ENCODE measurements around the gene PGLYRP2. TPM values are rescaled to one million over a fixed set of nuclear protein-coding genes. Genes with fewer than 3 reads are reported as not detected.
A peak's percentile ranks its signal among the peaks of the same experiment; 100 is the strongest.
"Not testable (repeated sequence)": the region's sequence is repeated elsewhere in the genome, so short reads cannot be mapped to it uniquely, and the experiment has no call there.

The PGLYRP2 gene
- total RNA-seq, 1 donor, result not detected

GRCh38 chr19:15476325-15476724 is 3.0 kb downstream of the PGLYRP2 start:
- H4K20me1 ChIP-seq (ENCODE audit: insufficient read depth, low read length), result no peaks in the 10 kb centered on the region
- H2AFZ ChIP-seq (ENCODE audit: low read length), result no peak overlapping the region
- no peak overlapping the region for H3K4me3 ChIP-seq (ENCODE audit: insufficient read depth, low read length)
- H3K27ac ChIP-seq (ENCODE audit: low read depth, low read length), result no peak overlapping the region
- H3K36me3 ChIP-seq (ENCODE audit: insufficient read depth, low read length), result no peaks in the 10 kb centered on the region
- no peak for TF ChIP-seq CTCF (IDR thresholded peaks at IDR 0.05; ENCODE audit: extremely low read depth, low read depth, low read length)
- H3K27me3 ChIP-seq (ENCODE audit: insufficient read depth, low read length), result no peaks in the 10 kb centered on the region
- no peak overlapping the region for H3K4me2 ChIP-seq (ENCODE audit: insufficient read depth, low read length)
- H3K9me3 ChIP-seq (ENCODE audit: low read depth, low read length), result no peaks in the 10 kb centered on the region
- H3K79me2 ChIP-seq (ENCODE audit: insufficient read depth, low read length), result no peaks in the 10 kb centered on the region
- peak; percentile 45 for DNase-seq (ENCODE audit: insufficient read length, low spot score, missing footprints)
- H3K4me1 ChIP-seq (ENCODE audit: insufficient read depth, low read length), result no peaks in the 10 kb centered on the region

GRCh38 chr19:15475611-15476010 is 3.7 kb downstream of the PGLYRP2 start:
- H4K20me1 ChIP-seq (ENCODE audit: insufficient read depth, low read length), result no peaks in the 10 kb centered on the region
- H3K4me1 ChIP-seq (ENCODE audit: insufficient read depth, low read length), result no peaks in the 10 kb centered on the region
- H2AFZ ChIP-seq (ENCODE audit: low read length), result no peak overlapping the region
- no peaks in the 10 kb centered on the region for H3K9me3 ChIP-seq (ENCODE audit: low read depth, low read length)
- H3K79me2 ChIP-seq (ENCODE audit: insufficient read depth, low read length), result no peaks in the 10 kb centered on the region
- H3K27ac ChIP-seq (ENCODE audit: low read depth, low read length), result no peak overlapping the region
- H3K36me3 ChIP-seq (ENCODE audit: insufficient read depth, low read length), result no peaks in the 10 kb centered on the region
- H3K4me3 ChIP-seq (ENCODE audit: insufficient read depth, low read length), result no peak overlapping the region
- no peak for DNase-seq (ENCODE audit: insufficient read length, low spot score, missing footprints)
- no peaks in the 10 kb centered on the region for H3K27me3 ChIP-seq (ENCODE audit: insufficient read depth, low read length)
- no peak for TF ChIP-seq CTCF (IDR thresholded peaks at IDR 0.05; ENCODE audit: extremely low read depth, low read depth, low read length)
- H3K4me2 ChIP-seq (ENCODE audit: insufficient read depth, low read length), result no peak overlapping the region

GRCh38 chr19:15475169-15475568 is 4.1 kb downstream of the PGLYRP2 start:
- Histone ChIP-seq H3K79me2 (ENCODE audit: insufficient read depth, low read length) (no peaks in the 10 kb centered on the region), H3K4me1 (ENCODE audit: insufficient read depth, low read length) (no peaks in the 10 kb centered on the region), H3K4me2 (ENCODE audit: insufficient read depth, low read length) (no peak overlapping the region), H3K27ac (ENCODE audit: low read depth, low read length) (no peak overlapping the region), H2AFZ (ENCODE audit: low read length) (no peak overlapping the region), H4K20me1 (ENCODE audit: insufficient read depth, low read length) (no peaks in the 10 kb centered on the region), H3K4me3 (ENCODE audit: insufficient read depth, low read length) (no peak overlapping the region), H3K27me3 (ENCODE audit: insufficient read depth, low read length) (no peaks in the 10 kb centered on the region), H3K9me3 (ENCODE audit: low read depth, low read length) (no peaks in the 10 kb centered on the region), H3K36me3 (ENCODE audit: insufficient read depth, low read length) (no peaks in the 10 kb centered on the region)
- TF ChIP-seq CTCF (IDR thresholded peaks at IDR 0.05; ENCODE audit: extremely low read depth, low read depth, low read length), result no peak
- DNase-seq (ENCODE audit: insufficient read length, low spot score, missing footprints), result no peak

GRCh38 chr19:15473821-15474220 is 5.5 kb downstream of the PGLYRP2 start:
- H3K4me3 ChIP-seq (ENCODE audit: insufficient read depth, low read length); H3K4me2 ChIP-seq (ENCODE audit: insufficient read depth, low read length); H3K36me3 ChIP-seq (ENCODE audit: insufficient read depth, low read length): not testable (repeated sequence)

More at GRCh38 chr19:15473821-15474220, 5.5 kb downstream of the PGLYRP2 start:
- DNase-seq (ENCODE audit: insufficient read length, low spot score, missing footprints); H3K27ac ChIP-seq (ENCODE audit: low read depth, low read length); H3K4me1 ChIP-seq (ENCODE audit: insufficient read depth, low read length); H4K20me1 ChIP-seq (ENCODE audit: insufficient read depth, low read length); H3K27me3 ChIP-seq (ENCODE audit: insufficient read depth, low read length); H2AFZ ChIP-seq (ENCODE audit: low read length); H3K9me3 ChIP-seq (ENCODE audit: low read depth, low read length); H3K79me2 ChIP-seq (ENCODE audit: insufficient read depth, low read length): not testable (repeated sequence)
